ENCODE results near the gene LCOR. TPM values are rescaled to one million over a fixed set of nuclear protein-coding genes. Genes with fewer than 3 reads are reported as not detected.

Gene LCOR
- total and polyA plus RNA-seq, 2 experiments from 2014 or later, result 26.1 to 48.7 TPM

GRCh38 chr10:97001183-97001991 lies 169.3 kb downstream of the LCOR start:
- WGBS (ENCODE audit: low lambda C conversion rate, missing lambda C conversion rate), result 91% methylated on average over 17 of the region's 17 CpGs
- H3K27ac ChIP-seq, result no peak overlapping the region
- no peak overlapping the region for H3K4me3 ChIP-seq
- no peaks in the 10 kb centered on the region for H3K79me2 ChIP-seq
- no peaks in the 10 kb centered on the region for H3K4me1 ChIP-seq (ENCODE audit: insufficient read depth)
- H3K27me3 ChIP-seq, result no peaks in the 10 kb centered on the region
- no peaks in the 10 kb centered on the region for H3K9me3 ChIP-seq (ENCODE audit: low read depth)
- no peak overlapping the region for H2AFZ ChIP-seq
- no peaks in the 10 kb centered on the region for H3K9me2 ChIP-seq (replicated peaks; ENCODE audit: insufficient read depth)
- H4K20me1 ChIP-seq (ENCODE audit: insufficient read depth, poor library complexity, severe bottlenecking), result no peaks in the 10 kb centered on the region
- no peak overlapping the region for H3K4me2 ChIP-seq
- no peaks in the 10 kb centered on the region for H3K36me3 ChIP-seq (replicated peaks; ENCODE audit: insufficient read depth, low read depth)
- no peak for DNase-seq (ENCODE audit: low spot score)
- no peak for TF ChIP-seq EZH2phosphoT487 (IDR thresholded peaks at IDR 0.05; ENCODE audit: low read depth, severe bottlenecking, unreplicated experiment)
- TF ChIP-seq, protein P1, sequence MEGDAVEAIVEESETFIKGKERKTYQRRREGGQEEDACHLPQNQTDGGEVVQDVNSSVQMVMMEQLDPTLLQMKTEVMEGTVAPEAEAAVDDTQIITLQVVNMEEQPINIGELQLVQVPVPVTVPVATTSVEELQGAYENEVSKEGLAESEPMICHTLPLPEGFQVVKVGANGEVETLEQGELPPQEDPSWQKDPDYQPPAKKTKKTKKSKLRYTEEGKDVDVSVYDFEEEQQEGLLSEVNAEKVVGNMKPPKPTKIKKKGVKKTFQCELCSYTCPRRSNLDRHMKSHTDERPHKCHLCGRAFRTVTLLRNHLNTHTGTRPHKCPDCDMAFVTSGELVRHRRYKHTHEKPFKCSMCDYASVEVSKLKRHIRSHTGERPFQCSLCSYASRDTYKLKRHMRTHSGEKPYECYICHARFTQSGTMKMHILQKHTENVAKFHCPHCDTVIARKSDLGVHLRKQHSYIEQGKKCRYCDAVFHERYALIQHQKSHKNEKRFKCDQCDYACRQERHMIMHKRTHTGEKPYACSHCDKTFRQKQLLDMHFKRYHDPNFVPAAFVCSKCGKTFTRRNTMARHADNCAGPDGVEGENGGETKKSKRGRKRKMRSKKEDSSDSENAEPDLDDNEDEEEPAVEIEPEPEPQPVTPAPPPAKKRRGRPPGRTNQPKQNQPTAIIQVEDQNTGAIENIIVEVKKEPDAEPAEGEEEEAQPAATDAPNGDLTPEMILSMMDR (IDR thresholded peaks at IDR 0.05; ENCODE audit: poor library complexity), result no peak
- TF ChIP-seq EZH2 (IDR thresholded peaks at IDR 0.05; ENCODE audit: borderline replicate concordance), result no peak

- Histone ChIP-seq H3K9me3 (ENCODE audit: low read depth) (no peaks in the 10 kb centered on the region), H3K9me2 (replicated peaks; ENCODE audit: insufficient read depth) (no peaks in the 10 kb centered on the region), H3K4me1 (ENCODE audit: insufficient read depth) (no peaks in the 10 kb centered on the region), H3K27ac (no peak overlapping the region), H3K4me2 (no peak overlapping the region), H4K20me1 (ENCODE audit: insufficient read depth, poor library complexity, severe bottlenecking) (no peaks in the 10 kb centered on the region), H3K79me2 (no peaks in the 10 kb centered on the region), H3K4me3 (no peak overlapping the region), H3K27me3 (no peaks in the 10 kb centered on the region), H2AFZ (no peak overlapping the region), H3K36me3 (replicated peaks; ENCODE audit: insufficient read depth, low read depth) (no peaks in the 10 kb centered on the region)
- DNase-seq (ENCODE audit: low spot score), result no peak
- no peak for TF ChIP-seq EZH2phosphoT487 (IDR thresholded peaks at IDR 0.05; ENCODE audit: low read depth, severe bottlenecking, unreplicated experiment)
- TF ChIP-seq EZH2 (IDR thresholded peaks at IDR 0.05; ENCODE audit: borderline replicate concordance), result no peak
- 97% methylated on average over 16 of the region's 16 CpGs for WGBS (ENCODE audit: low lambda C conversion rate, missing lambda C conversion rate)
Measured at GRCh38 chr10:97002670-97003069, 170.6 kb downstream of the LCOR start.

DNA sequence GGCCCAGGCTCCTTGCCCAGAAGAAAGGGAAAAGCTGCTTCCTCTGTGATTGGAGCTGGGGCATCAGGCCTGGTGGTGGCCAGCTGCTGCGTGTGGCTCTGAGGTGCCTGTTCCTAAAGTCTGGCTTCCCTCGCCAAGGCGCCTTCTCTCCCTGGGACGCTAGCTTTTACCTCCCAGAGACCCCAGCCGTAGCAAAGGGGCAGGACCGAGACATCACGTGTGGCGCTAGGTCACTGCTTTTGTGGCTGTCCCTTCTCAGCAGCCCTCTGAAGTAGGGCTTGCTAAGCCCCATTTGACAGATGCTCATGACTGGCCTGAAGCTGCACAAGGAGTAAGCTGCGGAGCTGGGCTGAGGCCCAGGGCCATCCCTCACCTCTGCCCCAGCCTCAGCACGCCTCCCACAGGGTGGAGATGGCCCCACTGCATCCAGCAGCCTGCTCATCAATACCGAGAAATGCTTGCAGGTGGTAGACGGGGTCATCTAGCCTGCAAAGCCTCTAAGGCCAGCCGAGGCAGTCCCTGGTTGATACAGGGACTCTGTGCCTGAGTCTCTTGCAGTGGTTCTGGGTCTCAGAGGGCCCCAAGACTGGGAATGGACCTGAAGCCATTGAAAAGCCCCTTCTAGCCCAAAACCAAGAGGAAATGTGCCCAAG lies 171.2 kb downstream of the LCOR start:
- Histone ChIP-seq H3K27ac (no peak overlapping the region), H4K20me1 (ENCODE audit: insufficient read depth, poor library complexity, severe bottlenecking) (no peaks in the 10 kb centered on the region), H3K9me3 (ENCODE audit: low read depth) (peaks cover 4% of the 10 kb centered on the region), H3K79me2 (no peaks in the 10 kb centered on the region), H3K27me3 (no peaks in the 10 kb centered on the region), H3K4me2 (no peak overlapping the region), H3K36me3 (replicated peaks; ENCODE audit: insufficient read depth, low read depth) (no peaks in the 10 kb centered on the region), H3K9me2 (replicated peaks; ENCODE audit: insufficient read depth) (no peaks in the 10 kb centered on the region), H3K4me1 (ENCODE audit: insufficient read depth) (no peaks in the 10 kb centered on the region), H3K4me3 (no peak overlapping the region), H2AFZ (no peak overlapping the region)
- WGBS (ENCODE audit: low lambda C conversion rate, missing lambda C conversion rate), result 90% methylated on average over 13 of the region's 13 CpGs
- DNase-seq (ENCODE audit: low spot score), result no peak
- TF ChIP-seq, protein P1 (IDR thresholded peaks at IDR 0.05; ENCODE audit: poor library complexity), result no peak
- TF ChIP-seq EZH2phosphoT487 (IDR thresholded peaks at IDR 0.05; ENCODE audit: low read depth, severe bottlenecking, unreplicated experiment) (no peak), EZH2 (IDR thresholded peaks at IDR 0.05; ENCODE audit: borderline replicate concordance) (no peak)

DNA sequence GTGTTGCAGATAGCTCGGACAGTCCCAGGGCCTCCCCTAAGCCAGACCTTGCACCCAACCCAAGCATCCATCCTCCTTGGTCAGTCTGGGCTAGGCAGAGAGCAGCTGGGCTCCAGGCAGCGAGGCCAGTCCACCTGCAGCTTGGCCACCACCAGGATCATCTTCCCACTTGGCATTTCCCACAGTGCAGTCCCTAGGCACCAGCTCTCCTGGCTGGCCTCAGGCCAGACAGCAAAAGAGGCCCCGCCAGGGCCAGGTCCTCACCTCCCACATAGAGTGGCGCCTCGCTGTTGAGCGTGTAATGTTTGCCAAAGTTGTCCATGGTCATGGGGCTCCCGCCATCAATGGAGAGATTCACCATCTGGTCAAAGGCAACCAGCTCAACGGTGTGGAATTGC lies 171.7 kb downstream of the LCOR start:
- Histone ChIP-seq H3K9me2 (replicated peaks; ENCODE audit: insufficient read depth) (no peaks in the 10 kb centered on the region), H3K27ac (no peak overlapping the region), H3K4me1 (ENCODE audit: insufficient read depth) (no peaks in the 10 kb centered on the region), H4K20me1 (ENCODE audit: insufficient read depth, poor library complexity, severe bottlenecking) (no peaks in the 10 kb centered on the region), H3K9me3 (ENCODE audit: low read depth) (peaks cover 6% of the 10 kb centered on the region), H3K36me3 (replicated peaks; ENCODE audit: insufficient read depth, low read depth) (no peaks in the 10 kb centered on the region), H3K4me3 (no peak overlapping the region), H3K79me2 (no peaks in the 10 kb centered on the region), H3K4me2 (no peak overlapping the region), H2AFZ (no peak overlapping the region), H3K27me3 (no peaks in the 10 kb centered on the region)
- TF ChIP-seq EZH2phosphoT487 (IDR thresholded peaks at IDR 0.05; ENCODE audit: low read depth, severe bottlenecking, unreplicated experiment), result no peak
- no peak for TF ChIP-seq EZH2 (IDR thresholded peaks at IDR 0.05; ENCODE audit: borderline replicate concordance)
- TF ChIP-seq, protein P1 (IDR thresholded peaks at IDR 0.05; ENCODE audit: poor library complexity), result no peak
- DNase-seq (ENCODE audit: low spot score), result no peak
- WGBS (ENCODE audit: low lambda C conversion rate, missing lambda C conversion rate), result 94% methylated on average over 8 of the region's 8 CpGs
